Panc1 (cell line): Measurements from ENCODE around the gene FARP2.

Experiments used
- POLR2AphosphoS5 ChIP-seq: IDR thresholded peaks from 2 replicates; pipeline ENCODE4 v1.6.1; 2012; ENCODE audit warnings: mild to moderate bottlenecking, low read depth, low read length, moderate library complexity
- SIN3A ChIP-seq: IDR thresholded peaks from 2 replicates; pipeline ENCODE4 v1.6.1; 2012; ENCODE audit warnings: low read depth, mild to moderate bottlenecking, low read length, moderate library complexity, borderline replicate concordance; ENCODE audit not compliant: insufficient read depth
- TCF7L2 ChIP-seq: IDR thresholded peaks from 2 replicates; pipeline ENCODE4 v1.6.1; 2011; ENCODE audit warnings: mild to moderate bottlenecking, low read depth, low read length, inconsistent platforms
- TF ChIP-seq, protein P1 (sequence below): fragments of 450-650 bp; IDR thresholded peaks from 2 replicates; pipeline ENCODE4 v1.5.1; 2017; ENCODE audit warnings: mild to moderate bottlenecking
- TF ChIP-seq, protein P2 (sequence below), 2 experiments: IDR thresholded peaks; 2 replicates each; pipeline ENCODE4 v1.6.1; 2011 to 2012; ENCODE audit warnings: low read depth in 2 of 2, control low read depth in 1 of 2, low read length in 1 of 2, mild to moderate bottlenecking in 1 of 2, moderate library complexity in 1 of 2; ENCODE audit not compliant: insufficient read depth in 1 of 2

DNA sequence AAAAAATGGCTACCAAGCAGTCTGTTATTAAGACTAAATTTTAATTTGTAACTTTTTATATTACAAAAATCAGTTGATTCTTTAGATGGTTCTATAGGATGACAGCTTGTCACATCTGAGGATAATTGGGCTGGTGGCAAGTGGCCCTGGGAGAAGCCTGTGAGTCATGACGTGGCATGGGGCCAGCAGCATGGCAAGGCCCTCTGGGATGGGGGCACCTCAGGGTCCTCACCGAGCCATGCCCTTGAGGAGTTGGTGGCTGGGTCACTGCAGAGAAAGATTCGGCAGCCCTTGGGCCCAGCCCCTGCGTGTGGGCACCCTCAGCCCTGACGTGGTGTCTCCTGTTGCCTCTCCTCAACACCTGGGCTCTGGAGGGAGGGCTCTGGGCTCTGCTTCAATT is 102.6 kb downstream of the FARP2 start:
- no peak for TF ChIP-seq POLR2AphosphoS5
- TF ChIP-seq, protein P1, sequence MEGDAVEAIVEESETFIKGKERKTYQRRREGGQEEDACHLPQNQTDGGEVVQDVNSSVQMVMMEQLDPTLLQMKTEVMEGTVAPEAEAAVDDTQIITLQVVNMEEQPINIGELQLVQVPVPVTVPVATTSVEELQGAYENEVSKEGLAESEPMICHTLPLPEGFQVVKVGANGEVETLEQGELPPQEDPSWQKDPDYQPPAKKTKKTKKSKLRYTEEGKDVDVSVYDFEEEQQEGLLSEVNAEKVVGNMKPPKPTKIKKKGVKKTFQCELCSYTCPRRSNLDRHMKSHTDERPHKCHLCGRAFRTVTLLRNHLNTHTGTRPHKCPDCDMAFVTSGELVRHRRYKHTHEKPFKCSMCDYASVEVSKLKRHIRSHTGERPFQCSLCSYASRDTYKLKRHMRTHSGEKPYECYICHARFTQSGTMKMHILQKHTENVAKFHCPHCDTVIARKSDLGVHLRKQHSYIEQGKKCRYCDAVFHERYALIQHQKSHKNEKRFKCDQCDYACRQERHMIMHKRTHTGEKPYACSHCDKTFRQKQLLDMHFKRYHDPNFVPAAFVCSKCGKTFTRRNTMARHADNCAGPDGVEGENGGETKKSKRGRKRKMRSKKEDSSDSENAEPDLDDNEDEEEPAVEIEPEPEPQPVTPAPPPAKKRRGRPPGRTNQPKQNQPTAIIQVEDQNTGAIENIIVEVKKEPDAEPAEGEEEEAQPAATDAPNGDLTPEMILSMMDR: no peak
- TF ChIP-seq SIN3A: no peak
- TF ChIP-seq, protein P2, sequence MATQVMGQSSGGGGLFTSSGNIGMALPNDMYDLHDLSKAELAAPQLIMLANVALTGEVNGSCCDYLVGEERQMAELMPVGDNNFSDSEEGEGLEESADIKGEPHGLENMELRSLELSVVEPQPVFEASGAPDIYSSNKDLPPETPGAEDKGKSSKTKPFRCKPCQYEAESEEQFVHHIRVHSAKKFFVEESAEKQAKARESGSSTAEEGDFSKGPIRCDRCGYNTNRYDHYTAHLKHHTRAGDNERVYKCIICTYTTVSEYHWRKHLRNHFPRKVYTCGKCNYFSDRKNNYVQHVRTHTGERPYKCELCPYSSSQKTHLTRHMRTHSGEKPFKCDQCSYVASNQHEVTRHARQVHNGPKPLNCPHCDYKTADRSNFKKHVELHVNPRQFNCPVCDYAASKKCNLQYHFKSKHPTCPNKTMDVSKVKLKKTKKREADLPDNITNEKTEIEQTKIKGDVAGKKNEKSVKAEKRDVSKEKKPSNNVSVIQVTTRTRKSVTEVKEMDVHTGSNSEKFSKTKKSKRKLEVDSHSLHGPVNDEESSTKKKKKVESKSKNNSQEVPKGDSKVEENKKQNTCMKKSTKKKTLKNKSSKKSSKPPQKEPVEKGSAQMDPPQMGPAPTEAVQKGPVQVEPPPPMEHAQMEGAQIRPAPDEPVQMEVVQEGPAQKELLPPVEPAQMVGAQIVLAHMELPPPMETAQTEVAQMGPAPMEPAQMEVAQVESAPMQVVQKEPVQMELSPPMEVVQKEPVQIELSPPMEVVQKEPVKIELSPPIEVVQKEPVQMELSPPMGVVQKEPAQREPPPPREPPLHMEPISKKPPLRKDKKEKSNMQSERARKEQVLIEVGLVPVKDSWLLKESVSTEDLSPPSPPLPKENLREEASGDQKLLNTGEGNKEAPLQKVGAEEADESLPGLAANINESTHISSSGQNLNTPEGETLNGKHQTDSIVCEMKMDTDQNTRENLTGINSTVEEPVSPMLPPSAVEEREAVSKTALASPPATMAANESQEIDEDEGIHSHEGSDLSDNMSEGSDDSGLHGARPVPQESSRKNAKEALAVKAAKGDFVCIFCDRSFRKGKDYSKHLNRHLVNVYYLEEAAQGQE (IDR thresholded peaks at IDR 0.05; ENCODE audit: insufficient read depth in 1 of 2, low read depth in 2 of 2, low read length in 1 of 2): no peak
- TF ChIP-seq TCF7L2: no peak
